Stomach (tissue), 9 donors: ENCODE results near the gene UPF1. TPM values are rescaled to one million over a fixed set of nuclear protein-coding genes. Genes with fewer than 3 reads are reported as not detected.
"Not testable (repeated sequence)": the region's sequence is repeated elsewhere in the genome, so short reads cannot be mapped to it uniquely, and the experiment has no call there.

Experiments used
- DNase-seq, 2 donors: peaks; one replicate each; pipeline versions ENCODE4 v3.0.0 to v3.0.0-alpha.2; 2013 to 2019
- H3K27ac ChIP-seq, 5 donors: fragments of 200-600 bp in 4 of 5; sonication (generic) in 4 of 5; one replicate each; pipeline ENCODE4 v1.5.1; 2013 to 2019; ENCODE audit warnings: mild to moderate bottlenecking in 1 of 5, moderate library complexity in 1 of 5
- H3K27me3 ChIP-seq, 3 donors: fragments of 200-600 bp; sonication (generic); one replicate each; pipeline ENCODE4 v1.5.1; 2017 to 2019; ENCODE audit warnings: mixed run types in 1 of 3
- H3K36me3 ChIP-seq, 4 donors: fragments of 200-600 bp; sonication (generic); 1 replicate in 3 of 4; 2 replicates in 1 of 4; pipeline ENCODE4 v1.5.1; 2016 to 2019
- H3K4me1 ChIP-seq, 4 donors: fragments of 200-600 bp; sonication (generic); one replicate each; pipeline ENCODE4 v1.5.1; 2016 to 2019
- H3K4me3 ChIP-seq, 4 donors: fragments of 200-600 bp; sonication (generic) in 3 of 4; one replicate each; pipeline ENCODE4 v1.5.1; 2016 to 2019; ENCODE audit warnings: mild to moderate bottlenecking in 1 of 4
- H3K9me3 ChIP-seq, 4 donors: fragments of 200-600 bp; sonication (generic); one replicate each; pipeline ENCODE4 v1.5.1; 2016 to 2019
- EP300 ChIP-seq: sonication (generic); formaldehyde crosslinking; IDR thresholded peaks from one replicate; pipeline ENCODE4 v1.6.1; 2017; ENCODE audit warnings: antibody characterized with exemption
- POLR2A ChIP-seq, 4 donors: fragments of 450-650 bp; IDR thresholded peaks; one replicate each; pipeline ENCODE4 v1.6.1; 2016; ENCODE audit warnings: antibody characterized with exemption in 4 of 4, control low read depth in 2 of 4, mild to moderate bottlenecking in 1 of 4, moderate library complexity in 1 of 4
- POLR2AphosphoS5 ChIP-seq, 3 donors: sonication (generic); formaldehyde crosslinking; IDR thresholded peaks; one replicate each; pipeline ENCODE4 v1.6.1; 2016; ENCODE audit warnings: antibody characterized with exemption in 3 of 3
- WGBS, 5 donors: extraction: QIAGEN DNeasy Blood & Tissue Kit in 3 of 5; methylation state at CpG; one replicate each; pipeline versions ENCODE4 v1.1.5 to v1.1.7; 2013 to 2018; 5-methylcytosine and 5-hydroxymethylcytosine counted together
- intact Hi-C: fragments of 100-400 bp; cut with DNase I; formaldehyde crosslinking; loops from one replicate; pipeline ENCODE4 v1.15.1; 2023; ENCODE audit warnings: low total_unique reads
- polyA plus RNA-seq, 3 donors: library from polyadenylated mRNA; stranded (reverse); fragments of 200-250 nt; gene quantifications; one replicate each; pipeline ENCODE4 v1.2.3, GENCODE V29; 2013
- total RNA-seq, 5 donors: library from RNA; depleted of rRNA; stranded (reverse); fragments of >200 nt; gene quantifications; one replicate each; pipeline versions ENCODE4 v1.1.0 to v1.2.3, GENCODE V29; 2014 to 2016
- TF ChIP-seq, protein P1 (sequence below), 7 experiments: fragments of 450-650 bp in 4 of 7; fragments of 200-600 bp in 3 of 7; sonication (generic) in 3 of 7; IDR thresholded peaks; one replicate each; pipeline ENCODE4 v1.5.1; 2016 to 2019; ENCODE audit warnings: antibody characterized with exemption in 7 of 7, control low read depth in 2 of 7, mild to moderate bottlenecking in 1 of 7
- donor health status: healthy with polysubstance abuse.
- donor health status: Bipolar disorder and iron deficiency.
- donor health status: healthy.

The UPF1 gene
- total and polyA plus RNA-seq, 8 donors, result 26.3 to 111 (median 38.7) TPM

- Histone ChIP-seq H3K36me3 (peaks cover 45 to 83% (median 75%) of the 10 kb centered on the region in 4 donors), H3K4me1 (peaks cover 9 to 53% (median 34%) of the 10 kb centered on the region in 4 donors), H3K27me3 (no peaks in the 10 kb centered on the region), H3K27ac (no peak overlapping the region), H3K9me3 (no peaks in the 10 kb centered on the region), H3K4me3 (no peak overlapping the region)
- intact Hi-C loops, result no loop called here
- TF ChIP-seq POLR2A (IDR thresholded peaks at IDR 0.05), result no peak
- TF ChIP-seq, protein P1, sequence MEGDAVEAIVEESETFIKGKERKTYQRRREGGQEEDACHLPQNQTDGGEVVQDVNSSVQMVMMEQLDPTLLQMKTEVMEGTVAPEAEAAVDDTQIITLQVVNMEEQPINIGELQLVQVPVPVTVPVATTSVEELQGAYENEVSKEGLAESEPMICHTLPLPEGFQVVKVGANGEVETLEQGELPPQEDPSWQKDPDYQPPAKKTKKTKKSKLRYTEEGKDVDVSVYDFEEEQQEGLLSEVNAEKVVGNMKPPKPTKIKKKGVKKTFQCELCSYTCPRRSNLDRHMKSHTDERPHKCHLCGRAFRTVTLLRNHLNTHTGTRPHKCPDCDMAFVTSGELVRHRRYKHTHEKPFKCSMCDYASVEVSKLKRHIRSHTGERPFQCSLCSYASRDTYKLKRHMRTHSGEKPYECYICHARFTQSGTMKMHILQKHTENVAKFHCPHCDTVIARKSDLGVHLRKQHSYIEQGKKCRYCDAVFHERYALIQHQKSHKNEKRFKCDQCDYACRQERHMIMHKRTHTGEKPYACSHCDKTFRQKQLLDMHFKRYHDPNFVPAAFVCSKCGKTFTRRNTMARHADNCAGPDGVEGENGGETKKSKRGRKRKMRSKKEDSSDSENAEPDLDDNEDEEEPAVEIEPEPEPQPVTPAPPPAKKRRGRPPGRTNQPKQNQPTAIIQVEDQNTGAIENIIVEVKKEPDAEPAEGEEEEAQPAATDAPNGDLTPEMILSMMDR (IDR thresholded peaks at IDR 0.05), result no peak
- TF ChIP-seq POLR2AphosphoS5 (IDR thresholded peaks at IDR 0.05), result no peak
- no peak for TF ChIP-seq EP300
- 83 to 93% (median 90%) methylated on average over 3 to 5 of the region's 5 CpGs for WGBS, 5 donors
- no peak for DNase-seq
These were observed 81.7 kb downstream of the UPF1 start for GRCh38 chr19:18913466-18913865.

- Histone ChIP-seq H3K36me3 (peaks cover 32 to 62% (median 54%) of the 10 kb centered on the region in 4 donors), H3K4me3 (no peak overlapping the region), H3K9me3 (no peaks in the 10 kb centered on the region), H3K4me1 (peaks cover 18 to 62% (median 46%) of the 10 kb centered on the region in 4 donors), H3K27ac (peak overlapping the region in 1 of 5 donors; percentile 24), H3K27me3 (no peaks in the 10 kb centered on the region)
- intact Hi-C loops, result no loop called here
- TF ChIP-seq, protein P1 (IDR thresholded peaks at IDR 0.05), result no peak
- 46 to 82% (median 55%) methylated on average over 2 to 5 of the region's 5 CpGs for WGBS, 5 donors
- DNase-seq, result peak; percentile 36 to 71
These were observed 83.9 kb downstream of the UPF1 start for GRCh38 chr19:18915639-18916038.

- H3K4me3 ChIP-seq, result peak overlapping the region in 2 of 4 donors; percentile 93 to 99
- H3K4me1 ChIP-seq, result peaks cover 21 to 73% (median 55%) of the 10 kb centered on the region in 4 donors
- peaks cover 32 to 64% (median 52%) of the 10 kb centered on the region in 4 donors for H3K36me3 ChIP-seq
- WGBS, 5 donors, result 83 to 90% (median 86%) methylated on average over 9 of the region's 9 CpGs
- H3K27ac ChIP-seq, intact Hi-C loops, H3K9me3 ChIP-seq, H3K27me3 ChIP-seq, DNase-seq: not testable (repeated sequence)
These were observed 85.8 kb downstream of the UPF1 start for GRCh38 chr19:18917593-18917992.

Other genes starting within 250 kb of the UPF1 start
- 100 to 1,000 TPM in 2 of 5 donors, 10 to 100 TPM in 3; 15.6 to 483 (median 85.3) TPM for gene REX1BD, start 243.2 kb upstream of the UPF1 start, total RNA-seq
- gene REX1BD, start 243.2 kb upstream of the UPF1 start, polyA plus RNA-seq, result 100 to 1,000 TPM; 110 to 204 (median 118) TPM
- gene CRLF1, start 225.2 kb upstream of the UPF1 start, total RNA-seq, result 10 to 100 TPM in 1 of 5 donors, 1 to 10 TPM in 3, not detected in 1; 2.6 to 12.6 (median 5.6) TPM
- gene CRLF1, start 225.2 kb upstream of the UPF1 start, polyA plus RNA-seq, result 10 to 100 TPM; 12.3 to 15.9 (median 14.2) TPM
- 1 to 10 TPM in 2 of 5 donors, not detected in 3; 1.8 to 4.7 TPM for gene TMEM59L, start 219.1 kb upstream of the UPF1 start, total RNA-seq
- 1 to 10 TPM in 1 of 3 donors, under 1 TPM in 1, not detected in 1; 0.25 to 3.7 TPM for gene TMEM59L, start 219.1 kb upstream of the UPF1 start, polyA plus RNA-seq
- gene KLHL26, start 194.9 kb upstream of the UPF1 start, total RNA-seq, result 10 to 100 TPM in 2 of 5 donors, 1 to 10 TPM in 3; 1.2 to 45.1 (median 7.0) TPM
- gene KLHL26, start 194.9 kb upstream of the UPF1 start, polyA plus RNA-seq, result 1 to 10 TPM; 3.2 to 4.4 (median 3.7) TPM
- gene CRTC1, start 148.3 kb upstream of the UPF1 start, total RNA-seq, result 10 to 100 TPM in 1 of 5 donors, 1 to 10 TPM in 3, not detected in 1; 4.2 to 28.0 (median 4.7) TPM
- gene CRTC1, start 148.3 kb upstream of the UPF1 start, polyA plus RNA-seq, result 1 to 10 TPM; 4.6 to 8.4 (median 4.6) TPM
- gene COMP, start 40.7 kb upstream of the UPF1 start, total RNA-seq, result 1 to 10 TPM in 1 of 5 donors, not detected in 4; 1.4 TPM
- 1 to 10 TPM in 2 of 3 donors, under 1 TPM in 1; 0.62 to 4.1 (median 1.8) TPM for gene COMP, start 40.7 kb upstream of the UPF1 start, polyA plus RNA-seq
- gene CERS1, start 64.2 kb downstream of the UPF1 start, total RNA-seq, result 1 to 10 TPM in 1 of 5 donors, under 1 TPM in 1, not detected in 3; 0.87 to 4.8 TPM
- gene CERS1, start 64.2 kb downstream of the UPF1 start, polyA plus RNA-seq, result under 1 TPM; 0.37 to 0.61 (median 0.53) TPM
- 100 to 1,000 TPM in 3 of 5 donors, 10 to 100 TPM in 2; 76.7 to 239 (median 127) TPM for gene COPE, start 87.4 kb downstream of the UPF1 start, total RNA-seq
- 100 to 1,000 TPM; 188 to 283 (median 267) TPM for gene COPE, start 87.4 kb downstream of the UPF1 start, polyA plus RNA-seq
- 100 to 1,000 TPM in 1 of 5 donors, 10 to 100 TPM in 4; 25.3 to 185 (median 56.7) TPM for gene DDX49, start 87.8 kb downstream of the UPF1 start, total RNA-seq
- gene DDX49, start 87.8 kb downstream of the UPF1 start, polyA plus RNA-seq, result 10 to 100 TPM; 49.2 to 65.1 (median 50.3) TPM
- 10 to 100 TPM in 3 of 5 donors, 1 to 10 TPM in 2; 5.1 to 74.7 (median 12.9) TPM for gene HOMER3, start 109.3 kb downstream of the UPF1 start, total RNA-seq
- gene HOMER3, start 109.3 kb downstream of the UPF1 start, polyA plus RNA-seq, result 10 to 100 TPM; 15.0 to 31.9 (median 18.7) TPM
- gene SUGP2, start 201.6 kb downstream of the UPF1 start, total RNA-seq, result 100 to 1,000 TPM in 1 of 5 donors, 10 to 100 TPM in 4; 51.7 to 104 (median 62.4) TPM
- 10 to 100 TPM; 21.5 to 40.0 (median 28.1) TPM for gene SUGP2, start 201.6 kb downstream of the UPF1 start, polyA plus RNA-seq
- gene ARMC6, start 201.6 kb downstream of the UPF1 start, total RNA-seq, result 10 to 100 TPM in 4 of 5 donors, 1 to 10 TPM in 1; 7.0 to 63.8 (median 32.2) TPM
- 10 to 100 TPM; 17.4 to 22.8 (median 19.4) TPM for gene ARMC6, start 201.6 kb downstream of the UPF1 start, polyA plus RNA-seq
- gene SLC25A42, start 232.0 kb downstream of the UPF1 start, total RNA-seq, result 10 to 100 TPM in 1 of 5 donors, 1 to 10 TPM in 4; 5.1 to 54.8 (median 6.7) TPM
- gene SLC25A42, start 232.0 kb downstream of the UPF1 start, polyA plus RNA-seq, result 1 to 10 TPM; 3.7 to 7.3 (median 6.7) TPM